Fibroblast of skin of scalp (primary cell): ENCODE results near the gene ACSL6.

Experiments
- DNase-seq: peaks from one replicate; pipeline ENCODE4 v3.0.0-alpha.2; 2013

Gene ACSL6

DNA sequence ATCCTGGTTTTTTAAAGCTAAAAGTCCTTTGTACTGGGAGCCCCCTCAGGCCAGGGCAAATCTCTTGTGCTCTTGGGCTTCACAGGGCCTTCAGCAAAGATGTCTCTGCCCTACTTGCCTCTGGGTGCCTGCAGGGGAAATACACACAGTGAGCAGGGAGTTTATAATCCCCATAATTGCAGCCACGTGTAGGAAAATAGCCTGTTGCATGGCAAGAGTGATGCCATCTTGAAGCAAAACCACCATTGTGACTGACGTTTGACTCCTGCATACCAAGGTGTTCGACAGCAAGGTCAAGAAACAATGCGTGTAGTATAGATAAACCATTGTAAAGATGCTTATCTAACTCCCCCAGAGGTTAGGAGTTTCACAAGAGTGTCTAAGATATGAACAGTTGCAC is 37.6 kb upstream of the ACSL6 start:
- no peak for DNase-seq

DNA sequence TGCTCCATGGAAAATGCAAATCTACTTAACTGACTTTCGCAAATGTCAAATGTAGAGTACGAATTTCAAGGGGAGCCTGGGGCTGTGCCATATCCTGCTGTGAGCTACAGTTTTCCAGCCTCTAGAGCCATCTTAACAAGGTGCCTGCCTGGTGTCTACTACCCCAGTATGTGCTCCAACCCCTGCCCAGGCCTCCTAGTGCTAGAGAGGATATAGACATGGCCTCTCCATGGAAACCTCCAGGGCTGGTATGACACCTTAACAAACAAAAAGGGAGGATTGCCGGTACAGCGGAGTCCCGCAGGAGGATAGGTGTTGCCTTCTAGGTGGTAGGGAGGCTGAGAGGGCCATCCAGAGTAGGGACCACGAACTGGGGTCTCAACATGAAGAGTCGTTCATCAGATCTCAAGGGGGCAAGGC is 35.4 kb upstream of the ACSL6 start:
- DNase-seq: no peak

DNA sequence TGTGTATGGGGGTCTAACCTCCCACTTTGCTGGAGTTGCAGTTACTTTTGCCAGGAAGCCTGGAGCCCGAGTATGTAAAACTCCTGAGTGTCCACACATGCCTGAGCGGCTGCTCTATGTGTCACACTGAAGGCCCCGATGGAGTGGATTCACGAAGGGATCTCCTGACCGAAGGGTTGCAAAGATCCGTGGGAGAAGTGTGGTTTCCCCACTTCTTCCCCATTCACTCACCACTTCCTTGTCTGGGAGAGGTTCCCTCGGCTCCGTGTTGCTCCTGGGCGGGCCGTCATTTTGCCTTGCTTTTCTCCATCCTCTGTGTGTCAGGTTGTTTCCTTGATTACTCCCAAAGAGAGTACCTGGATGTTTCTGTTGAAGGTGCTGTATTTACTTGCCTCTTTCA is 32.7 kb upstream of the ACSL6 start:
- no peak for DNase-seq

DNA sequence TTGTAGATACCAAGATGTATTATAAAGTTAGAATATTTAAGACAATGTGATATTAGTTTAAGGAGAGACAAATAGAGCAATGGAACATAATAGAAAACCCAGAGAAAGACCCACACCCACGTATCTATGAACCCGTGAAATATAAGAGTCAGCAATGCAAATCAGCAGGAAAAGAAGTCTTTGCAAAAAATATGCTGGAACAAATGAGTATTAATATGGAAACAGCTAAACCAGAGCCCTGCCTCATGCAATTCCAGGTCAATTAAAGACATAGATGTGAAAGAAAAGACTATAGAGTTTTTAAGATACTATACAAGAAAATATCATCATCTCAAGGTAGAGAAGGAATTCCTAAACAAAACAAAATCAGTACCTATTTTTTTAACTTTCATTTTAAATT is 25.9 kb upstream of the ACSL6 start:
- no peak for DNase-seq

DNA sequence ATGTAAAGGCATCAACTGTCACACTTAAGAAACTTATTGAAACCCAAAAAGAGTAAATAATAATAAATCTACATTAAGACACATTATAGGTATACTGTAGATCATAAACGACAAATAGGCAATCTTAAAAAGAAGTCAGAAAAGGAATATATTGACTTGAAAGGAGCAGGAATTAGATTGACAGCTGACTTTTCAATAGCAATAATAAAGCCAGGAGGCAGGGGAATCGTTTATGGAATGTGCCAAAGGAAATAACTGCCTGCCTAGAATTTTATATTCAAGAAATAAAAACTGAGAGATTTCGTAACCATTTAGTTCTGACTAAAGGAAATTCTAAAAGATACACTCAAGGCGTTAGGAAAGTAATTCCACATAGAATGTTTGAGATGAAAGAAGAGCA is 21.7 kb upstream of the ACSL6 start:
- DNase-seq: no peak

DNA sequence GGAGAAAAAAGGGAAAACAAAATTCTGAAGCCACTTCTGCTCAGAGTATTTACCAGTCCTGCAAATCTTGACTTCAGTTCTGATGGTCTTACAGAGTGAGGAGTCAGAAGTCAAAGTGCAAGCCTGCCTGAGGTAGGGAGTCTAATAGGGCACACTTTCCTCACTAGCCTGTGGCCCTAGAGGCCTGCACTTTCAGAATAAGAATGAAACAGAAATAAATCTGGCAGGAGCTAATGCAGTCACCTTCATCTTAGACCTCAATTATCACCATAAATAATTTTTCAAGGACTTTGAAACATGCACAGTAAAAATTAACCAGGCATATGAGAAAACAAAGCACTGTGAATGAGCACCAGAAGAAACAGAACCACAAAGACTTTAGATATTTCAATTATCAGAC is 20.7 kb upstream of the ACSL6 start:
- DNase-seq: no peak

DNA sequence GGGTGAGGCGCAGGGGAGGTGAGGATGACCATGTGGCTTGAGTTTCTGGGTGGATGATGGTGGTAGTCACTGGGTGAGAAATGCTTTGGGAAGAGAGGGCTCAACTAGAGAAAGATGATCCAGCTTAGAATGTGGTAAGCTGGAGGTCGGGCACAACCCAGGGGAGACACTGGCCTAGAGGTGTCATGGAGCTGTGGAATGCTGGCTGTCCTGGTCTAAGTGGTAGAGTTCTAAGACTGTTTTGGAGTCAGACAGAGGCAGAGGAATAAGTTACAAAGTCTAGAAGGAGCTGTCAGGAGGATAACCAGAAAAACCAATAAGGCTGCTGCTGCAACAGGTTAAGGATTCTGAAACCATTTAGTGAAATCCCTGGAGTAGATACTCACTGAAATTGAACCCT is 19.2 kb upstream of the ACSL6 start:
- DNase-seq: no peak

DNA sequence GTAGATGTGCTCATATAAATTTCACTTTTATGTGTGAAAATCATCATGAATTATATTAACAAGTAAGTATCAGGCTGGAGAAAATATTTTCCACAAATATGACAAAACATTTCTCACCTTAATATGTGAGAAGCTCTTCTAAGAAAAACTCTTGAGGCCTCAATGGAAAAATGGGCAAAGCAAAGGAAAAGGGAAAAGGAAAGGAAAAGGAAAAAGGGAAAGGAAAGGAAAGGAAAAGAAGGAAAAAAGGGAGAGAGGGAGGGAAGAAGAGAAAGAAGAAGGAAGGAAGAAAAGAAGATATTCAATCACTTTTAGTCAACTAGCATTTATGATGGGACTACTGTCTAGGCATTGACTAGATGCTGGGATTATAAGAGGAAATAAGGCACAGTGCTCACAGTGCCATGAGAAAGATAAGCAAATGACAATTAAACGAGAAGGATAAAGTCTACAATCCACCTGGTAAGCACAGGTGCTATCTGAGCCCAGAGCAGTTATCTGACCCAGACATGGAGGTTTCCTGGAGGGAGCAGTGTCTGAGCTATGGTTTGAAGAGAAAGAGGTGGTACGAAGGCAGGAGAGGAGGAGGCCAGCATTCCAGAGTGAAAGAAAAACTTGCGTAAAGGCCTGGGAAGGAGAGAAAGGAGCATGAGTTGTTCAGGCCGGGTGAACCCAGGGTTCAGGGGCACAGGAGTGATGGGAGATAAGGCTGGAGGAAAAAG is 18.3 kb upstream of the ACSL6 start:
- DNase-seq: no peak

DNA sequence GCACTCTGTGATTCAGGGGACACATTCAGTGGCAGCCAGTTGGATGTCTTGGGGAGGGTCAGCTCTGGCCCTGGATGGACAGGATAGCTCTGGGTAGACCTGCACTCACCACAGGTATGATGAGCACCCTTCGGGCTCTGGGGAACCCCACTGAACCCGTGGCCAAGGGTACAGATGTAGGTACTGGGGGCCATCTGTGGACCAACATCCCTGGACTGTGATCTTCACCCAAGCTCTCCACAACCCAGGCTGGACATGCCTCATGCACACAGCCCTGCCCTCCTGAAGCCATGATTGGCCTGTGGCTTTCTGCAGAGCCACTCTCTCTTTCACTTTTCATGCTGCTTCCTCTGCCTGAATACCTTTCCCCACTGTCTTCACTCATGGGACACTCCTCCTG is 15.6 kb upstream of the ACSL6 start:
- no peak for DNase-seq

DNA sequence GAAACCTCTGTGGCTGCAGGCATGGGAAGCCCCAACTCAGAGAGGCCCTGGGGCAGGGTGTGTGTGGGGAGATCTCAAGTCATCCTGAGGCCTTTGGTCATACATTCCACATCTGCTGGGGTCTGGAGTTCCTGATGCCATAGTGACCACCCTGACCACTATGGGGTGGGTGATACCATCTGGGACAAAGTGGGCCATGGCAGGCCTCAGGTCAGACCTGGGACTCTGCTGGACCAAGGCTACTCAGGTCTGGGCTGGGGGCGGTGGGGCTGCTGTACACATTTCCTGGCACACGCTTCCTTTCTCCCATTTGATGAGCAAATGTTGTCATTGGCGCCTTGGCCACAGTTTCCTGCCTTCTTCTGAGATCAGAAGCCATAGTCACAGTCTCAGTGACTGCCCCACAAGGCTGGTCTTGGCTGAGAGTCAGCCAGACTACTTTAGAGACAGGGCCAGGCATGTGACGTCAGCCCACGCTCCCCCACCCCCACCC is 15.1 kb upstream of the ACSL6 start:
- DNase-seq: no peak

DNA sequence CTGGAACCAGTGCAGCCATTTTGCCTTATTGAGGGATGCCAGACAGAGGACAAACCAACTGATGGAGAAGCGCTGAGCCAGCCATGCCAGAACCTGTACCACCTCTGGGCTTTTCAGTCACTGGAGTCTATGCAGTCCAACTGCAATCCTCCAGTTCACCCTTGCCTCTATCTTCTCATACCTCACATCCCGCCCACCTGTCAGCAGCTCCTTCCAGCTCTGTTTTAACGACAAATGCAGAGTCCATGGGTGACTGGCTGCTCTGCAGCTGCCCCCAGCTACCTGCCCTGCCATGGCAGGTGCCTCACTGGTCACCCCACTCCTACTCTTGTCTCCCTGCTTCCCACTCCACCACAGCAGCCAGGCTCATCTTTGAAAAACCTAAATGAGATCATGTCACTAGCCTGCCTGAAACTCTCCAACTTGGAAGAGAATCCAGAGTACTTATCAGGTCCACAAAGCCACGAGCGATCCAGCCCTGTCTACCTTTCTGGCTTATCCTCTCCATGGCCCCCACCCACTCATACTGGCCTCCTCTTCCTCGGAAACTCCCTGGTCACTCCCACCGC is 14.0 kb upstream of the ACSL6 start:
- DNase-seq: no peak

DNA sequence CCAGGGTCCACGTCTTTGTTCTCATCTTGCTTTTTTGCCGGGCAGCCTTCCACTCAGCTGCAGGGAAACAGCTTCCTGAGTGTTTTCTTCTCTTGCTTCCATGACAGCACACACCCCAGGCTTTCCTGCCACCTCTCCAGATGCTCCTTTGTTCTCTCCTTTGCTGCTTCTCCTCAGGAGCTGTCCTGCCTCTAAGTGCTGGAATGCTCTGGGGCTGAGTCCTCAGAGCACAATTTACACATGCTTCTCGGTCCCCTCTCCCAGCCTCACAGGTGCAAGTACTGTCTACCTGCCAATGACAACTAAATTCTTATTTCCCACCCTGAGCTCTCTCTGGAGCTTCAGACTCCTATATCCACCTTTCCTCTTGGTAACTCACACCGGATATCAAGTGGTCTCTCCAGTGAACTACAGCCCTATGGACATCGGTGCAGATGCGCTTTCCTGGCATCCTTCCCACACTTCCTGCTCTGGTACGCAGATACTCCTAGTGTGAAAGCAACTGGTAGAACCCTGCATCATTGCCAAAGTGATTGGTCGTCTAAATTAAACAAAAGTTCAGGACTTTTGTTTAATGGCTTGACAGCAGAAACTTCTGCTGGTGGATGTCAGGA is 13.4 kb upstream of the ACSL6 start:
- DNase-seq: no peak

DNA sequence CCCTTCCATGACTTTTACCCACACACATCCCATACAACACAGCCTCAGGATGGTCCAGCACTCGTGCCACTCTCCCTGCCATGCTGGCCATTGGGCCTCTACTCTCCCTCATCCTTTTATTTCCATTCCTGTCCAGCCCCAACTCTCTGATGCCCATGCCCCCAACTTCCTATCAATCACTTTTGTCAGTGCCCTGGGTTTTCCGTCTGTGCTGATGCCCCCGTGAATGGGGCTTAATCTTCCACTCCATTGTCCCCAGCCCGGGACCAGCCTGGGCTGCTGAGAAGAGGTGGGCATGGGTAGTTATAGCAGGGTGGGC is 12.6 kb upstream of the ACSL6 start:
- DNase-seq: no peak

DNA sequence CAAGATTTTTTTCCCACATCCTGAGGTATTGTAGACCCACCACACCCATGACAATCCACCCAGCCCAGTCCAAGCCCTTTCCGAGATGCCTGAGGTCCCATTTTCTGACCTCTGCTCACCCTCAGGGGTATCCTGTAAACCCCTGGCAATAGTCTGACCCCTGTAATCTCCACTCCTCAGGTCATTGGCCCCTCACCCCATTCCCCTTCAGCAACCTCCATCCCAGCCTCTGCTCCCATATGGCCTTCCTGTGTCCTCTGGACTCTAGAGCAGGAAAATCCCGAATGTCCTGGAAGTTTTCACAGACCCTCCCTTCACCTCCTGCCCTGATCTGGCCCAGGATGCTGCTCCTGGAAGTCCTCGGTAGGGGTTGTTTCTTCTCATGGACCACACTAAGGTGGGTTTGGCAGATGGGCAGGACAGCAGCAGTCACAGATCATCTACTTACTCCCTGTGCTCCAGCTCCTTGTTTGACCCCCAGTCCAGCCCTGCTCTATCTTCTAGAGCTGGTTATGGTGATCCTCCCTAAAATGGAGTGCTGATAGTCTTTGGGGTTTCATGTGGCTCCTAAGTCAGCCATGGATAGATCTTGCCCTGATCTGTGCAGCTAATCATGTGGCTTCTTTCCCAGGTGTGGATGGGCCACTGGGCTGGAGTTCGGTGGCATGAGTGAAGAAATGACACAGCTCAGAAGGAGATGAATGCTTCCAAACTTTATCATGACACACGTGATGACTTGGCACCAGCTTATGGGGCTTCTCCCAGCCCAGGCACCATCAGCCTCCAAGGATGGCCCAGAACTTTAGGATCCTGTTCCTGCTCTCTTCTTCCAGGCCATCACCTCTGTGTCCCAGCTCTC is 12.0 kb upstream of the ACSL6 start:
- no peak for DNase-seq

DNA sequence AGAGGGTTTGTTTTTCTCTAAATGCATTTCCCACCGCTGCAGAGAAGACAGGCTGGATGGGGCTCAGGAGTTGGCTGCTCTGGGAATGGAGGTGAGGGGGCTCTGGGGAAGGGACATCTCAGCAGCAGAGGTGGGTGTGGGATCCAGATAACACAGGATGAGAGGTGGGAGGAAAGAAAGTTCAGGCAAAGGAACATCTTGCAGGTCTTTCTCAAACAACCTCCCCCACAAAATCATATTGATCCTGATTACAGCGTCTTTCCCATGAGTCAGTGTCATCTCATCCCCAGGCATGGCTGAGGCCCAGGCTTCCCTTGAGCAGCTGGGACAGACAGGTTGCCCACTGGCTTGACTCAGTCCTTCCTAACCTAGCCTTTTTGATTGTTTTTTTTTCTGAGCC is 11.3 kb upstream of the ACSL6 start:
- DNase-seq: no peak

DNA sequence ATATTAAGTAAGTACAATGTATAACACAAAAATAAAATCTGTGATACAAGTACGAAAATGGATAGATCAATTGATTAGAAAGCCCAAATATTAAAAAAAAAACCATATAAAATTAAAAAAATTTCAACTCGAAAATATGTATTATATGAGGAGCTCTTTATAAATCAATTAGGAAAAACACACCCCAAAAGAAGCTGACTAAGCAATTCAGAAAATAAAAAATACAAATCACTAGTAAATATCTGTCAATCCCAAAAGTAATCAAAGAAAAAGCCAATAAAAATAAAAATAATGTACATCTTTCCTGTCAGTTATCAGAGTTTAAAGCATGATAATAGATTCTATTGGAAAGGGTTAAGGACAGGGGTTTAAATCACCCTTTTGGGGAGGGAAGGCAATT is 10.2 kb upstream of the ACSL6 start:
- no peak for DNase-seq

DNA sequence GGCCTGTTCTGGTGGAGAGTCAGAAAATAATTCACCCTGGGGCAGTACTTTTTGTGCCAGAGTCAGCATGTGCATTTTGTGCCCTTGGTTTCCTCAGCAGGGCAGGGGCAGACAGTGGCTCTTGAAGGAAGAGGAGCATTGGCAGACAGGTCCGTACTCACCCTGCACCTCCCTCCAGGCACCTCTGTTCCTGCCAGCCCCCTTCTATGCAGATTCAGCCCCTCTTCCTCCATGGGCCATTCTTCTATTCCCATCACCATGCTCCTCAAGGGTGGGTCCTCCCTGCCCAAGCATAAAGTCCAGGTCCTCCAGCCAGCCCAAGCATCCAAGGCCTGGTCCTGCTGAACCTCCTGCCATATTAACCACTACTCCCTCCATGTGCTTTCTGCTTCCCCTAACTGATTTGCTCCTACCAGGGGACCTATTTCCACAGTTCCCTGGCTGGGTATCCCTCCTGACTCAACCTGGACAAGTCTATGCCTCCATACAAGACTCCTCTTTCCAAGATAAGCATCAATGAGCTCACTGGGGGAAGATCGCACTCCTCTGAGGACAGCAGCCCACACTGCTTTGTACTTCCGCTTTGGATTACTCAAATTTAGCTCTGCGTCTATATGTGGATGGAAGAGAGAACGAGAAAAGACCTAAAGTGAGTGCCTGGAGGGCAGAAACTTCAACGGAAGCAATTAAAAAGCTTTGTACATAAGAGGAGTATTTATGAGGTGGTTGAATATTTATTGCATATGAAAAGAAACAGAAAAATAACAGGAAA is 9.3 kb upstream of the ACSL6 start:
- no peak for DNase-seq

DNA sequence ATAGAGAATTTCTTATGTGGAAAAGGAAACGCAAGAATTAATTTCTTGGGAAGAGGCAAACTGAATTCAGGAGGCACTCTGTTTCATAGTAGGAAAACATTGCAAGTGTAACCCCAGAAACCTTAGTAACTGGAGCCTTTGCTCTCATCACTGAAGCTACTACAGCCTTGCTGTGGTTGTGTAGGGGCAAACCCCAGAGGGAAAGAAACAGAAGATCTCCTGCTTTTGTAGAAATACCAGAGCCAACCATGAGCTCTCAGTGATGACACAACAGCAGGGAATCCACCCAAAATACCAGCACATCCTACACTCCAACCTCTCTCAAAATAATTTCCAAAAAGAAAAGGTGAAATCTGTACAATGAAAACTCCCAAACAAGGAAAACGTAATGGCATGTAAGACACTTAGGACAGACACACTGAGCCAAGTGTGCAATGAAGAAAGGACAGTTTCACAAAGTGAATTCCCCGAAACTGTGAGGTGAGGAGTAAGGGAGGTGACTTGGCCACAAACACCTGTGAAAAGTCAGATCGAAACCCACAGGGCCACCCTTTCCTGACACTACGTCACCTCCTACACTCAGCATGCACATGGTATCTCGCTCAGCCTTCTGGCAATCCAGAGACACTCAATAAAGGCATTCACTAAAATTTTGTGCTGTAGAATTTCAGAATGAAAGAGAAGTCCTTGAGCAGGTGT is 8.5 kb upstream of the ACSL6 start:
- DNase-seq: no peak

DNA sequence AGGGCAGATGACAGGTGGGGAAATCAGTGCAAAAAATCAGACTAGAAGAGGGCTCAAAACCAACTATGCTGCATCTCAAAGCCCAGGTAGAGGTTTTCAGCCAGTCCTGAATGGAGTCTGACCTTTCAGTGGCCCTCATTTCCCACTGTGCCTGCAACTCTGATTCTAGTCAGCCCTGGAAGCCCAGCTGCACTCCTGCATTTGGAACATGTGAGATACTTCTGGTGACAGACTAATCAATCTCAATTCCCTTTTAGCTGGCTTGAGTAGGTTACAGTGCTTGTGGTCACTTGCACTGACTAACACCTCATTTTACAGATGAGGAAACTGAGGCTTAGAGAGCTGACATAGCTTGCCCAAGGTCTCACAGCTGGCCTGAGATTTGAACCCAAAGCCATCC is 7.9 kb upstream of the ACSL6 start:
- DNase-seq: no peak

DNA sequence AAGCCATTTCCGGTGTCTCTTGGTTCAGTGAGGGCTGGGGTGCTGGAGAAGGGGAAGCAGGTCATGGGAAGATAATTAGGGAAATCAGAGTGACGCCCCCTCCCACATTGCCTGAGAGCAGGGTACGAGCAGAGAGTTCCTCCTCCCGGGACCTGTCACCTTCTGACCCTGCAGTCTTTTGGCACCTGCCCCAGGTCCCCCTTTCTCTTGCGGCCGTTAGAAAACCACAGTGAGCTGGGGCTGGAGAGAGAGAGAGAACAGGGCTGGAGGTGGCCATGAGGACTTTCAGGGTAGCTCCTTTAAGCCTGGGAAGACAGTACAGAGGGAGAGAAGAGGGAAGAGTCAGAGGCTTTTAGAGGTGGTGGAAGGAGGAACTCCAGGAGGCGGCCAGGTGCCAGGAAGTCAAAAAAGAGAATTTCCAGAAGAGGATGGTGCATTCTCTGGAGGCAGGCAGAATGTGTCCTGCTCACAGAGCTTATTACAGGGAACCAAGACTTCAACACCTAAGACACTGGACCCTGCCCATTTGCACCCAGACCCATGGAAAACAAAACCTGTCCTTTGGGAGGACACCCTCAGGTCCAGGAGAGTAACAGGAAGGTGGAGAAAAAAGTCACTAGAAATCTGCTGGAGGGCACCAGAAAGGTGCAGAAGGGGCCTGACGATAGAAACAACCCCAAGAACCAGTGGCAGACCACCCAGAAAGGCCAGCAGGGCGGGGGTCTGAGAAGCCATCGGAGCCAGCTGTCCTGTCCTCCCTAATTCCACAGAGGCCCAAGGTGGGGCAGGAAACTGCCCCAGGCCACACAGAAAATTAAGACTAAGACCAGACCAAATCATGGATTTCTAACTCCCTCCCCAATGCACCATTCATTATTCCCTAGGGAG is 6.5 kb upstream of the ACSL6 start:
- DNase-seq: no peak

DNA sequence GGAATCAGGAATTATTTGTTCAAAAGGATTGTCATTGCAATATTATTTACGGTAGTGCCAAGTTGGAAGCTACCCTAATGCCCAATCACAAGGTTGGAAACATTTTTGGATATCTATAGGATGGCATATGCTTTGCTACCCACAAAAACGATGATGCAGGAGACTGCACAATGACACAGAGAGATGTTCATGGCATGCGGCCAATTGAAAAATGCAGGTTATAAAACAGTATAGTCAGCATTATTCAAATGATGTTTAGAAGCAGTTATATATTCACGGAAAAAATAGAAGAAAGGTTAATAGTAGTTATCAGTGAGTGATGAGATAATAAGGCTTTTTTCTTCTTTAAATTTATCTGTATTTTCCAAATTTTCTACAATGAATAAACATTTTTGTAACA is 5.9 kb upstream of the ACSL6 start:
- no peak for DNase-seq
